Measurements from ENCODE around the gene NOXO1.

NOXO1 gene

DNA sequence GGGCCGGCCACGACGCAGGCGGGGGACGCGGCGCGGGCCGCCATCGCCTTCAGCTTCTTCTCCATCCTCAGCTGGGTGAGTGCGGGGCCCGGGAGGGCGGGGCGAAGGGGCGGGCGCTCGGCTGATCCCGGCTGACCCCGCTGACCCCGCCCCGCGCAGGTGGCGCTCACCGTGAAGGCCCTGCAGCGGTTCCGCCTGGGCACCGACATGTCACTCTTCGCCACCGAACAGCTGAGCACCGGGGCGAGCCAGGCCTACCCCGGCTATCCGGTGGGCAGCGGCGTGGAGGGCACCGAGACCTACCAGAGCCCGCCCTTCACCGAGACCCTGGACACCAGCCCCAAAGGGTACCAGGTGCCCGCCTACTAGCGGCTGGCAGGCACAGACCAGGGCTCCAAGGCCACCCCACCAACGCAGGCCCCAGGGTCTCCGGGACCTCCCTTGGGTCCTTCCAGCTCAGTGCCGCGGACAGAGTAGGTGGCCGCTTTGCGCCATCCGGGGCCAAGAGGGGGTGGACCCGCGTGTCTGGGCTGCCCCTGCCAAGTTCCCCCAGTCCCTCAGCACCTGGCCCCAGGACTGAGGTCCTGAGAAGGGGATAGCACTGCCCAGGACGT is 11.5 kb upstream of the NOXO1 start:
- H3K79me2 ChIP-seq, result no peaks in the 10 kb centered on the region
- H3K27ac ChIP-seq, result no peak overlapping the region
- H3K36me3 ChIP-seq (ENCODE audit: control insufficient read depth, insufficient read depth, low read length), result no peaks in the 10 kb centered on the region
- H3K4me1 ChIP-seq, result peaks cover 3% of the 10 kb centered on the region
- H2AFZ ChIP-seq, result no peak overlapping the region
- H3K4me3 ChIP-seq (ENCODE audit: low read depth, low read length), result no peak overlapping the region
- H3K9me3 ChIP-seq (ENCODE audit: control insufficient read depth, low read length), result no peaks in the 10 kb centered on the region
- no peaks in the 10 kb centered on the region for H3K27me3 ChIP-seq (ENCODE audit: control insufficient read depth, insufficient read depth, low read length)
- TF ChIP-seq, protein P1, sequence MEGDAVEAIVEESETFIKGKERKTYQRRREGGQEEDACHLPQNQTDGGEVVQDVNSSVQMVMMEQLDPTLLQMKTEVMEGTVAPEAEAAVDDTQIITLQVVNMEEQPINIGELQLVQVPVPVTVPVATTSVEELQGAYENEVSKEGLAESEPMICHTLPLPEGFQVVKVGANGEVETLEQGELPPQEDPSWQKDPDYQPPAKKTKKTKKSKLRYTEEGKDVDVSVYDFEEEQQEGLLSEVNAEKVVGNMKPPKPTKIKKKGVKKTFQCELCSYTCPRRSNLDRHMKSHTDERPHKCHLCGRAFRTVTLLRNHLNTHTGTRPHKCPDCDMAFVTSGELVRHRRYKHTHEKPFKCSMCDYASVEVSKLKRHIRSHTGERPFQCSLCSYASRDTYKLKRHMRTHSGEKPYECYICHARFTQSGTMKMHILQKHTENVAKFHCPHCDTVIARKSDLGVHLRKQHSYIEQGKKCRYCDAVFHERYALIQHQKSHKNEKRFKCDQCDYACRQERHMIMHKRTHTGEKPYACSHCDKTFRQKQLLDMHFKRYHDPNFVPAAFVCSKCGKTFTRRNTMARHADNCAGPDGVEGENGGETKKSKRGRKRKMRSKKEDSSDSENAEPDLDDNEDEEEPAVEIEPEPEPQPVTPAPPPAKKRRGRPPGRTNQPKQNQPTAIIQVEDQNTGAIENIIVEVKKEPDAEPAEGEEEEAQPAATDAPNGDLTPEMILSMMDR (IDR thresholded peaks at IDR 0.05), result no peak
- H3K4me2 ChIP-seq (ENCODE audit: low read length), result no peak overlapping the region
- no peak overlapping the region for H3K9ac ChIP-seq

- Histone ChIP-seq H3K36me3 (ENCODE audit: control insufficient read depth, insufficient read depth, low read length) (no peaks in the 10 kb centered on the region), H3K9ac (no peak overlapping the region), H3K27ac (no peak overlapping the region), H3K27me3 (ENCODE audit: control insufficient read depth, insufficient read depth, low read length) (no peaks in the 10 kb centered on the region), H2AFZ (no peak overlapping the region), H3K4me1 (peaks cover 3% of the 10 kb centered on the region), H3K9me3 (ENCODE audit: control insufficient read depth, low read length) (no peaks in the 10 kb centered on the region), H3K4me2 (ENCODE audit: low read length) (no peak overlapping the region), H3K79me2 (no peaks in the 10 kb centered on the region), H3K4me3 (ENCODE audit: low read depth, low read length) (peak overlapping the region; percentile 11)
- TF ChIP-seq, protein P1 (IDR thresholded peaks at IDR 0.05), result no peak
Observed at GRCh38 chr16:1991948-1992703, 10.9 kb upstream of the NOXO1 start.

- H3K27ac ChIP-seq, result no peak overlapping the region
- no peak overlapping the region for H2AFZ ChIP-seq
- H3K36me3 ChIP-seq (ENCODE audit: control insufficient read depth, insufficient read depth, low read length), result no peaks in the 10 kb centered on the region
- peaks cover 3% of the 10 kb centered on the region for H3K4me1 ChIP-seq
- TF ChIP-seq, protein P1 (IDR thresholded peaks at IDR 0.05), result no peak
- no peaks in the 10 kb centered on the region for H3K27me3 ChIP-seq (ENCODE audit: control insufficient read depth, insufficient read depth, low read length)
- no peak overlapping the region for H3K4me2 ChIP-seq (ENCODE audit: low read length)
- peak overlapping the region; percentile 11 for H3K4me3 ChIP-seq (ENCODE audit: low read depth, low read length)
- H3K79me2 ChIP-seq, result no peaks in the 10 kb centered on the region
- no peaks in the 10 kb centered on the region for H3K9me3 ChIP-seq (ENCODE audit: control insufficient read depth, low read length)
- no peak overlapping the region for H3K9ac ChIP-seq
Observed at GRCh38 chr16:1991588-1991947, 10.3 kb upstream of the NOXO1 start.

- Histone ChIP-seq H2AFZ (no peak overlapping the region), H3K9ac (no peak overlapping the region), H3K27ac (no peak overlapping the region), H3K9me3 (ENCODE audit: control insufficient read depth, low read length) (no peaks in the 10 kb centered on the region), H3K79me2 (no peaks in the 10 kb centered on the region), H3K27me3 (ENCODE audit: control insufficient read depth, insufficient read depth, low read length) (no peaks in the 10 kb centered on the region), H3K4me3 (ENCODE audit: low read depth, low read length) (no peak overlapping the region), H3K4me1 (peaks cover 3% of the 10 kb centered on the region), H3K4me2 (ENCODE audit: low read length) (no peak overlapping the region), H3K36me3 (ENCODE audit: control insufficient read depth, insufficient read depth, low read length) (no peaks in the 10 kb centered on the region)
- TF ChIP-seq, protein P1 (IDR thresholded peaks at IDR 0.05), result no peak
Observed at GRCh38 chr16:1991135-1991551, 9.9 kb upstream of the NOXO1 start.
